Rectal smooth muscle tissue (tissue), 1 donor: ENCODE results near the gene CTRB2.
A peak's percentile ranks its signal among the peaks of the same experiment; 100 is the strongest.
"Not testable (repeated sequence)": the region's sequence is repeated elsewhere in the genome, so short reads cannot be mapped to it uniquely, and the experiment has no call there.

ENCODE experiments used
- H3K27ac ChIP-seq: one replicate; pipeline ENCODE4 v1.7.0; 2013; ENCODE audit warnings: low read depth, low read length, inconsistent platforms
- H3K27me3 ChIP-seq: one replicate; pipeline ENCODE4 v1.7.0; 2013; ENCODE audit warnings: low read length; ENCODE audit not compliant: control insufficient read depth, insufficient read depth
- H3K36me3 ChIP-seq: one replicate; pipeline ENCODE4 v1.7.0; 2013; ENCODE audit warnings: low read length; ENCODE audit not compliant: control insufficient read depth, insufficient read depth
- H3K4me1 ChIP-seq: one replicate; pipeline ENCODE4 v1.7.0; 2013; ENCODE audit warnings: low read length; ENCODE audit not compliant: control insufficient read depth, insufficient read depth
- H3K4me3 ChIP-seq: one replicate; pipeline ENCODE4 v1.7.0; 2013; ENCODE audit warnings: low read length
- H3K9ac ChIP-seq: one replicate; pipeline ENCODE4 v1.7.0; 2013; ENCODE audit warnings: low read length

CTRB2 gene

DNA sequence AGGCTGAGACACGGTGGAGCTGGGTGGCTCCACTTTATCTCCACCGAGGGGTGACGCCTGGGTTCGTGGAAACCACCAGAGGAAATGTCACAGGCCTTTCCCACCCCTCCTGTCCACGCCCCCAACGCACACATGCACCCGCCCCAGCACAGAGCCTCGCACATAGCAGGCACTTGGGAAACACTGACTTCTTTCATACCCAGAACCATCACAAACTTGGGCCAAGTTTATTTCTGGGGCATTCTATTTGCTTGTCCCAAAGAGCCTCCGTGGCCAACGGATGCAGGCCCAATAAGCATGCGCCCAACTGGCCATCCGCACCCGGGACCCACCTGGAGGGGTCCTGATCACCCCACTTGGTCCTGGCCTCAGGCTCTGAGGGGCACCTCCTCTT lies 41.2 kb upstream of the CTRB2 start:
- Histone ChIP-seq H3K27me3 (no peaks in the 10 kb centered on the region), H3K4me3 (no peak overlapping the region), H3K27ac (no peak overlapping the region), H3K36me3 (no peaks in the 10 kb centered on the region), H3K9ac (no peak overlapping the region), H3K4me1 (peaks cover 44% of the 10 kb centered on the region)

DNA sequence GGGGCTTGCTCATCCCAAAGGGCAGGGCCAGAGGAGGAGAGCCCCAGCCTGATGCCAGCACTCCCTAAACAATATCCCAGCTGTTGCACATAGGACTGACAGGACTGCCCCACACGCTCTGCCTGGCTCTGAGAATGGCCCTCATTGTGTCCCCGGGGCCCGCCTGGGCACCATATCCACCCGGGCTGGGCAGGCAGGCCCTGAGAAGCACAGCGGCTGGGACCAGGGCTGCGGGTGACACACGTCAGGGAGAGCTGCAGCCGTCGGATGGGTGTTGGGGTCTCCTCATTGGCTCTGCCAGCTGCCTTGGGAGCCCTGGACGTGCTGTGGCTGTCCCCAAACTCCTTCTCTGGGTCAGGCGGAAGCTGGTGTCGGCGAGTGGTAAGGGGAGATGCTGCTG lies 40.3 kb upstream of the CTRB2 start:
- H3K36me3 ChIP-seq, result peaks cover 3% of the 10 kb centered on the region
- no peak overlapping the region for H3K9ac ChIP-seq
- no peak overlapping the region for H3K27ac ChIP-seq
- H3K4me1 ChIP-seq, result peaks cover 36% of the 10 kb centered on the region
- H3K4me3 ChIP-seq, result no peak overlapping the region
- H3K27me3 ChIP-seq, result no peaks in the 10 kb centered on the region

DNA sequence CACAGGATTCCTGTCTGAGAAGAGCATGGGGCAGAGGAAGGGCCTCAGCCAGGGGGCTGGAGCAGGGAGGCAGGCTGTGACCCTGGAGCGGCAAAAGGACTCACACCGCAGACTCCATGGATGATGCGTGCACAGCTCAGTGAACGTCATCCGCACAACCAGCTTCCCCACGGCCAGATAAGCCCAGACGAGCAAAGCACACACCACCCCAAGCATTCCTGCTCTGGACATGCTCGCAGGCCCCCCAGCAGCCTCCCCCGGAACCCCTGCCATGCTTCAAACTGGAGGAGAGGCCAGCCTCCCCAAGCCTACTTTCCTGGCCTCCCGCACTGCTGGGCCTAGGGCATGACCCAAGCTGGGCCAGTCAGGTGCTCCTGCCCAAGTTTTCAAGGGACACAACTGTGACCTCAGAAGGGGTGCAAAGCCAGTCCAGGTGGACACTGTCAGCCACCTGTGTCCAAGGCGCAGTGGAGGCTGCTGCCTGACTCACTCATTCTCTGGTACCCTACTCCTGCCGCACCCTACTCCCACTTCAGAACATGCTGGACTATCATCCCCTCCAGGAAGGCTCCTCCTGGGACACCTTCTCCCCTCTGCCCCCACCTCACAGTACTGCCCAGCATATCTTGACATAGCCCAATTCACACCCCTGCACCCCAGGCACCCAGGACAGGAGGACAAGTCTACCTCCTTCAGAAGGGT lies 39.7 kb upstream of the CTRB2 start:
- peaks cover 8% of the 10 kb centered on the region for H3K36me3 ChIP-seq
- peak overlapping the region; percentile 93 for H3K27ac ChIP-seq
- H3K27me3 ChIP-seq, result no peaks in the 10 kb centered on the region
- H3K4me3 ChIP-seq, result no peak overlapping the region
- no peak overlapping the region for H3K9ac ChIP-seq
- peaks cover 31% of the 10 kb centered on the region for H3K4me1 ChIP-seq

DNA sequence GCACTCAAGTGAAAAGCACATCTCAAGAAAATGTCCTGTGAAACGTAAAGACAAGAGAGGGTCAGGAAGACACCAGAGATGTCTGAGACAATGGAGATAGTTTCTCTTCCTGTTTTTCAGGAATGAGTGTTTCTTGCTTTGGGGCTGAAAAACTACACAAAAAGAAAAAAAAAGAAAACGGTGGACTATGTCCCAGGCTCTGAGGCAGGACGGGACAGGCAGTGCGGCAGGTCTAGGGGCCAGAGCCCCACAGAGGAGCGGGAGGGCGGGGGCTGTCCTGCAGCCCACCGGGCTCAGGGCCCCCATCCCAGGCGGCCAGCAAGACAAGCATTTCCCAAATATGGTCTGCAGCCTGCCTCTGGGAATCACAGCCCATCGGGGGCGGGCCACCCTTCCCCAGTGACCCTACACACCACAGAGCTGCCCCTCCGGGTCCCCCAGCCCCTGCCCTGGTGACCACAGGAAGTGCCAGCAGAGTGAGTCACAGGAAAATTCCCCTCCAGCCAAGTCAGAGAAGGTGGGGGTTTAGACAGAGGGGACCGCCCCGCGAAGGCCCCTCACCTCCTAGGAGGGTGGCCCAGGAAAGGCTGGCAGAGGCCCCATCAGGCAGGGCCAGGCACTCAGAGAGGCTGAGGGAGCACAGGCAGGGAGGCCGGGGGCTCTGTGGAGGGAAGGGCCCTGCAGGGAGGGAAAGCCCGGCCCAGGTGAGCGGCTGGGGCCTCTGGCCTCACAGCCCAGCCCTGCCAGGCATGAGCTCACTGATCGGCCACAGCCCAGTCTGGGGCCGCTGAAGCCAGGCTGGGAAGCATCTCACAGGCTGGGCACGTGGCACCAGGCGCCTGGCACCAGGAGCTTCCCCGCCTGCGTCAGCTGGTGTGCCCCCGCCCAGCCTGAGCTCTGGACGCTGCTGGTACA lies 38.1 kb upstream of the CTRB2 start:
- H3K36me3 ChIP-seq, result peaks cover 16% of the 10 kb centered on the region
- no peak overlapping the region for H3K4me3 ChIP-seq
- H3K4me1 ChIP-seq, result peaks cover 29% of the 10 kb centered on the region
- peak overlapping the region; percentile 93 for H3K27ac ChIP-seq
- H3K9ac ChIP-seq, result no peak overlapping the region
- H3K27me3 ChIP-seq, result no peaks in the 10 kb centered on the region

DNA sequence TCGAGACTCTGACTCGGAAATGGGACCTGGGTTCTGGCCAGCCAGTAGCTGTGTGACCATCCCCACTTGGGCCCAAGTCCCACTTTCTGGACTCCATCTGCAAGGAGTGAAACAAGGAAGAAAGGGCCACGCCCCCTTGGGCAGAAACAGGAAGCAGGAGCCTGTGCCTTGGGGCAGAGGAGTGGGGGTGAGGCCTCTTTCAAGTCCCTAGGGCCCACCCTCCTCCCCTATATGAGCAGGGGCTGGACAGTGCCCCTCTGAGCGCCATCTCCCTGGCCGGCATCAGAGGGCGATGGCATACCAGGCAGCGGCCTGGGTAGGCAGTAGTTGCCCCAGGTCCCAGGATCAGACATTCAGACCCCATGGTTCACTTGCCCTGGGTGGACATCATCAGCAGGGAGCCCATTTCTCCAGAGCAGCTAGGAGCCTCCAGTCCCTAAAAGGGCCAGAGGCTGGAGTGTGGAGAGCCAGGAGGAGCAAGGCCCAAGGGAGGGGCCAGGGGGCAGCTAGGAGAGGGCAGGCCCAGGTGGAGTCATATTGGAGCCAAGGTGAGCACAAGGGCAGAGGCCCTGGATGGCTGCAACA lies 37.4 kb upstream of the CTRB2 start:
- Histone ChIP-seq H3K27me3 (no peaks in the 10 kb centered on the region), H3K36me3 (peaks cover 16% of the 10 kb centered on the region), H3K4me3 (no peak overlapping the region), H3K9ac (no peak overlapping the region), H3K27ac (peak overlapping the region; percentile 93), H3K4me1 (peaks cover 35% of the 10 kb centered on the region)

DNA sequence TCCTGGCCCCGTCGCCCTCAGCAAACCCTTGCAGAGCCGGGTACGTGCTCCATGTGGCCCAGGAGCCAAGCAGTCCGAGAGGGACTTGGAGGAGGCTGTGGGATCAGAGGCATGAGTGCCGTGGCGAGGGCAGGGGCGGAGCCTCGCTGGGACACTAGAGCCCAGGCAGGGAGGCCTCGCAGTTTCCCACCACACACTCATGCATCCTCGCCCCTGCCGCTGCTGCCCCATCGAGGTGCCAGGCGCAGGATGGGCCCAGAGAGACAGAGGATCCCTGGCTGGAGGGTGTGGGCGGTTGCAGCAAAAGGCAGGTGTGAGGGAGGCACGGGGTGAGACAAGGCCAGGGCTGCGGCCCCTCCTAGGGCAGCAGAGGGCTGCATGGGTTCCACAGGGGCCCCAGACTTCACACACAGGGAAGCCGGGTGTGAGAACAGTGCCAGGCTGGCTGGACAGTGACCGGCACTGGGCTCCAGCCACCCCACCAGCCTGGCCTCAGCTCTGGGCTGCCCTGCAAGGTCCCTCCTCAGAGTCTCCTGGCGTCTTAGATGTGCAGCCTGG lies 36.8 kb upstream of the CTRB2 start:
- H3K4me3 ChIP-seq, result no peak overlapping the region
- peaks cover 38% of the 10 kb centered on the region for H3K4me1 ChIP-seq
- H3K9ac ChIP-seq, result no peak overlapping the region
- H3K36me3 ChIP-seq, result peaks cover 16% of the 10 kb centered on the region
- peak overlapping the region; percentile 11 for H3K27ac ChIP-seq
- no peaks in the 10 kb centered on the region for H3K27me3 ChIP-seq

DNA sequence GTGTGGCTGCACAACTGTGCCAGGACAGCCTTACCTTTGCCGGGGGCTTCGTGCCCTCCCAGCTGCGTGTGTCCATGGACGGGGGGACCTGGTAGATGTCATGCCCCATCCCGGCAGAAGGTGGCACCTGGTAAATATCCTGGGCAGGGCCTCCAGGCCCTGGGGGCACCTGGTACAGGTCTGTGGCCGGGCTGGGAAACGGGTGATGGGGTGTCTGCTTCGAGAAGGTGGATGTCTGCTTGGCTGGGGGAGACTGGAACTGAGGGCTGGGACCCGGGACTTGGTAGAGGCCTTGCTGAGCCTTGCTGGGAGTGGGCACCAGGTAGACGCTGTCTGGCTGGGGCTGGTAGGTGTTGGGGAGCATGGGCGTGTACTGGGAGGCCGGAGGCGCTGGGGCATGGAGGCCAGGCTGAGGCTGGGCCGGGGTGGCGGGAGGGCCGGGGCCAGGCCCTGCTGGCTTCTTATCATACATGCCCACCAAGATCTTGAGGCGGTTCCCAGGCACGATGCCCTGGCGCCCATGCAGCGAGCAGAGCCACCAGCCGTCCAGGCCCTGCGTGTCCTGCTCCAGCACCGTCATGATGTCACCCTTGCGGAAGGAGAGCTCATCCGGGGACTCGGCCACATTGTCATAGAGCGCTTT lies 35.6 kb upstream of the CTRB2 start:
- H3K27me3 ChIP-seq, H3K9ac ChIP-seq, H3K27ac ChIP-seq, H3K4me3 ChIP-seq: not testable (repeated sequence)
- Histone ChIP-seq H3K36me3 (peaks cover 16% of the 10 kb centered on the region), H3K4me1 (peaks cover 45% of the 10 kb centered on the region)

DNA sequence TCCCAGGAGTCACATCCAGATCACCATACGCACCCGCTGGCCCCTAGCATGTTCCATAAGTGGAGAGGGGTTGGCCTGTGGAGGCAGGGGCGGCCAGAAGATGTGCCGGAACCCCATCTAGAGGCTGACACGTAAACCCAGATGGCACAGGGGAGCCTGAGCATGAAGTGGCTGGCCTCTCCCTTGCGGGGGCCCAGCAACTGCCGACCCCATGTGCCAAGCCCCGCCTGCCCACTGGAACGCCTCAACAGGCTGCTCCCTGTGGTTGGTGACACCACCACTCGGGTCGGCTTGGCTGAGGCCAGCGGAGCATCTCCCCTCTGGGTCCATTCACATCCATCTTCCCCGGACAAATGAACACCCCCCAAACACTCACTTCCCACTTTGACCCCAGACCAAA lies 35.0 kb upstream of the CTRB2 start:
- Histone ChIP-seq H3K27me3 (no peaks in the 10 kb centered on the region), H3K9ac (no peak overlapping the region), H3K36me3 (peaks cover 16% of the 10 kb centered on the region), H3K4me1 (peaks cover 43% of the 10 kb centered on the region), H3K4me3 (no peak overlapping the region), H3K27ac (no peak overlapping the region)

DNA sequence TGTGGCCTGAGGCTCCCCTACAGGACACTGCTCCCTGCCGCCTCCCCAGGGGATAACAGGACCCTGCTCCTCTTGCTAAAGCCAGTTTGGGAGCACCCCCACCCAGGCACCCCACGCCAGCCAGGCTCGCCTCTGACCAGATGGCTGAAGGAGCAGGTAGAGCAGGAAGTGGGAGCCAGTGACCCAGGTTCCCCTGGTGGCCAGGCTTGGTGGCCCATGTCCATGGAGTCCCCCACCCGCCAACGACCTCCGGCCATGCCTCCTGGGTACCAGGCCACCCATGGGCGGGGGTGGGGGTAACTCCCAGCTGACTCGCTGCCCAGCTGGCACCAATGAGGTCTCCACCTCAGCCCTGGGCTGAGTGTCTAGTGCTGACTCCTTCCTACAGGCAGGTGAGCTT lies 34.5 kb upstream of the CTRB2 start:
- H3K27ac ChIP-seq, result no peak overlapping the region
- H3K4me1 ChIP-seq, result peaks cover 42% of the 10 kb centered on the region
- no peak overlapping the region for H3K9ac ChIP-seq

DNA sequence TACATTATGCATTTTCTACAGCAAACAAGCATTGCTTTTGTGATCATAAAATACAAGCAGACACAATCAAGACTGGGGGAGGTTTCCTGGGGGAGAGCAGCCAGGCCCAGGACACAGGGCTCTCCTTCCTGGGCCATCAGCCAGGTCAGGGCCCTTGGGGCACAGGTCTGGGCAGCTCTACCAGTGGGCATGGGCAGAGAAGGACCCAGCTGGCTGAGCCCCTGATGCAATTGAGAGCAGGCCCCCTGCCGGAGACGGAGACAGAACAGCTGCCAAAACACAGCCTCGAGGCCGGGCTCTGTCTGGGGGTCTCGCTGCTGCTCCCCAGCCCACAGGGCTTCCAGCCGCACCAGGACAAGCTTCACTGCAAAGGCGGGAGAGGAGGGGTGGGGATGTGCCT lies 33.7 kb upstream of the CTRB2 start:
- Histone ChIP-seq H3K4me1 (peaks cover 40% of the 10 kb centered on the region), H3K36me3 (peaks cover 16% of the 10 kb centered on the region)
- H3K4me3 ChIP-seq, H3K27me3 ChIP-seq, H3K27ac ChIP-seq, H3K9ac ChIP-seq: not testable (repeated sequence)

More for the DNA sequence above, 34.5 kb upstream of the CTRB2 start:
- no peaks in the 10 kb centered on the region for H3K27me3 ChIP-seq
- H3K36me3 ChIP-seq, result peaks cover 16% of the 10 kb centered on the region
- H3K4me3 ChIP-seq, result no peak overlapping the region

DNA sequence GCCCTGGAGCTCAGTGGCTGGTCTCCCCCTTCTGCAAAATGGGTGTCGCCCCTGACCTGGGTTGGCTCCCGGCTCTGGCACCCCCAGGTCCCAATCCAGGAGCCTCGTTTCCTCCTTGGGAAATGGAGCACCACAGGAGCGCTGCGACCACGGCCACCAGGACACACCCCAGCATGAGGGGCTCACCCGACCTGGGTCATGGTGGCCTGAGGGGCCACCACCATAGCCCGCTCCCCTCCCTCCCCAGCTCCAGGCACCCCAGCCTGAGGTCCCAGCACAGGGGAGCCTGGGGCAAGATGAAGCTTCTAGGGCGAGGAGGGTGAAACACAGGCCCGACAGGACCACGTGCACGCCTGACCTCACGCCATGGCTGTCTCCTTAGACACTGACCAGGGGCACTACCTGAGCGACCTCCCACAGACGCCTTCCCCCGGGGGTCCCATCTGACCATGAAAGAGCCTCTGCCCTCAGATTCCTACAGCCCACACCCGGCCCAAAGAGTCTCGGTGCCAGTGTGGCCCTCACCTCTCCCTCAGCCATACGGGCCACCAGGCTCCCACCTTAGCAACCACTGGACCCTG lies 32.7 kb upstream of the CTRB2 start:
- no peak overlapping the region for H3K9ac ChIP-seq
- H3K4me1 ChIP-seq, result peaks cover 32% of the 10 kb centered on the region
- H3K36me3 ChIP-seq, result peaks cover 19% of the 10 kb centered on the region
- no peak overlapping the region for H3K4me3 ChIP-seq
- peak overlapping the region; percentile 5 for H3K27ac ChIP-seq
- no peaks in the 10 kb centered on the region for H3K27me3 ChIP-seq
